KG1 (cell line): ENCODE results near the gene ETV3L.

ENCODE experiments used
- DNase-seq: peaks from one replicate; lab custom pipeline; 2025; lab: John Stamatoyannopoulos, UW

ETV3L gene

DNA sequence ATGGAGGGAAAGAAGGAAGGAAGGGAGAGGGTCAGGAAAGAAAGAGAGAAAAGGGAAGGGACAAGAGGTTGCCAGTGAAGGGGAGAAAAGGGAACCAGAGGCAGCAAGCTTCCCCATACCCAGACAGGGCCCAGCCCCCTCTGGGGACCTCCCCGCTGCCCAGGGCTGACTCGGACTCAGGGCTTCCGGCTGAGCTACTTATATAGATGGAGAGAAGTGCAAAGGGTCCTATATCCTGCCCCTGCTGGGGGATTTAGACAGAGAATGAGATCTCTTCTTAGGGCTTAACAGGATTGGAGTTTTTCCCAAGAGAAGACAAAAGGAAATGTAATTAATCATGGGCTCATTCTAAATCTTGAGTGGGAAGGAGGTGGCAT lies at the start of gene ETV3L:
Gene ETV3L, minus strand, starts transcription at position 176 of the 377 bp plus-strand sequence. CDS start 285 bp downstream, outside the sequence.
- no peak for DNase-seq

DNA sequence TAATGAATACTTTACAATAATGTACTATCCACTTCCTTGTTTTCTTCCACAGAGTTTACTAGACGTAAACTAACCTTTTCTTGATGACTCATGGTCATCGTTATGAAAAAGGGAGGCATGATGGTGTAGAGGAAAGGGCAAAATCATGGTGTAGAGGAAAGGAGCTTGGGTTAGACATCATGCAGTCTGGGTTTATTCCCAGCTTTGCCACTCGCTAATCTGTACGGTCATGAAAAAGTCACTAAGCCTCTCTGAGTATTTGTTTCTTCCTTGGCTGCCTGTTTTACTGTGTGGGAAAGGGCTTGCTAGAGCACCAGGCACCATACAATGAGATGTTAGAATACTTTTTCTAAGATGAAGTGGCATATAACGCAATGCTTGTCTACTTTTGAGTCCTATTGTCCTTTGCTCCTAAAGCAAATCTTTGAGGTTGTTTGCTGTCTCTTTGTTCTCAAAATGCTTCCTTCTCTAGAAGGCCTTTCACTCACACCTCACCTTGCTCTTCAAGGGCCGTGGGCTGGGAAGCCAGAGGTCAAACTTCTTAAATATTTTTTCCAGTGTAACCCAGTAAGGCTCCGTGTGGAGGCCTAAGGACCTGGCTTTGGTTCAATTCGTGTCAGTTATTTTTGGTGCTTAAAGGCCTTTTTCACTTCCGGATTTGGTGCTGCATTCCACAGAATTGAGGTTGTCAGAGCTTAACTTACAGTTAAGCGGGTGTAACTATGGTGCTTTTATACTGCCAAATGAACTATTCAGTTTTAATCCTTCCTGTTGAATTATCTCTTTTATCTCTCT lies 48.5 kb upstream of the ETV3L start:
- DNase-seq: no peak

DNA sequence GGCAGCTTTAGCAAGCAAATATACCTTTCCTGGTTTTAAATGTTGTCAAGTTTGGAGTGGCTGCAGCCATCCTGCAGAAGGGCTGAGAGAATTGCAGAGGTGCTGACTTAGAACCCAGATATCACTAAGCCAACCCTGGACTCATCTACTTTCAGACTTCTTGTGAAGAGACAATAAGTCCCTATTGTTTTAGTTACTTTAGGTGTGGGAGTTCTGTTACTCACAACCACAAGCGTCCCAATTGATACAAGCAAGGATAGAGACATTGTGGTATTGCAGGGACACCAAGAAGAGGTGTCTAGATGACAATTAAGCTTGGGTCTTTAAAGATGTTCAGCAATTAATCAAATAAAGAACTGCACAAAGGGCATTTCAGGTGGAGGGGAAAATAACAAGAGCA lies 47.4 kb upstream of the ETV3L start:
- DNase-seq: no peak

DNA sequence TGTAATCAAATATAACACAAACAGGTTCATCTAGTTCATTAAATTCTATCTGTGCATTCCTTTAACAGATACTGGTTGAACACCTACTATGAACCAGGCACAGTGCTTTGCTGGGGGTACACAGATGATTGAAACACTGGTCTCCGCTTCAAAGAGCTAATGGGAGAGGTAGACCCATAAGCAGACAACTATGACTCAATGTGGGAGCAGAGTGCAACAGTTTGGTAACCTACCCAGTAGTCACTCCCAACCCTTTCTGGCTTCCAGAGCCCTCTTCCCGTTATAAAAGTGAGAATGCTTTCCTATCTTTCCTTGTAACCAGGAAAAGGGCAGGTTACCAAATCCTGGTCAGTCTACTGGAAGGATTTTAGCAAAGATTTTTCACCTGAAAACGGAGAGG lies 46.6 kb upstream of the ETV3L start:
- no peak for DNase-seq

DNA sequence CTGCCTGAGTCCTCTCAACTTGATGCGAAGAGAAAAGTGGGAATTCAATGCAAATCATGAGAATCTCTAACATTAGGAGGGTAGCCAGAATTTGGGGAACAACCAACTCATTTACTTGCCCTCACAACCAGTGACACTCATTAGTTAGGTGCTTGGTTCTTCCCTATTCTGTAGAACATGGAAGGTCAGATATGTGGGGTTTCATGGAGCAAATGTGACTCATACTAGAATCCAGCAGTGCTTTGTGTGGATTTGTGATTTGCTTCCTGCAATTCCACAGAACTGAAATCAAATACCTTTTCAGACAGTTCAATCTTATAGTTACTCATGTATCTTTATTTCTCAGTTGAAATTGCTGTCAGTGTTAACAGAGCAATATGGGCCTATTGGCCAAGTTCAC lies 45.5 kb upstream of the ETV3L start:
- no peak for DNase-seq

DNA sequence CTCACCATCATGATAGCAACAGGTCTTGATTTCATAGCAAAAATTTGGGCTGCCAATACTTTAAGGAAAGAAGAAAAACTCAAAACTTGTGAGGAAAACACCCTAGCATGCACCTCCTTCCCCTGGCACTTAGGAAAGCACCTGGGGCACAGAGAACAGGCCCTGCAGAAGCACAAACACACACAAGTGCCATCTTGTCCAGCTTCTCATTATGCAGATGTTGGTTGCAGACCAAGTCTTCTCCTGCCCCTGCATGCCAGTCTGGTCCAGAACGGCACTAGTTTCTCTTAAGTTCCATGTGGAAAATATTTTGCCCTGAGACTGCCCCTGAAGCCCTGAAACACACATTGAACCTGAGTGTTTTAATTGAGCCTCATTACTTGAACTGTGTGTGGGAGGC lies 44.9 kb upstream of the ETV3L start:
- no peak for DNase-seq

DNA sequence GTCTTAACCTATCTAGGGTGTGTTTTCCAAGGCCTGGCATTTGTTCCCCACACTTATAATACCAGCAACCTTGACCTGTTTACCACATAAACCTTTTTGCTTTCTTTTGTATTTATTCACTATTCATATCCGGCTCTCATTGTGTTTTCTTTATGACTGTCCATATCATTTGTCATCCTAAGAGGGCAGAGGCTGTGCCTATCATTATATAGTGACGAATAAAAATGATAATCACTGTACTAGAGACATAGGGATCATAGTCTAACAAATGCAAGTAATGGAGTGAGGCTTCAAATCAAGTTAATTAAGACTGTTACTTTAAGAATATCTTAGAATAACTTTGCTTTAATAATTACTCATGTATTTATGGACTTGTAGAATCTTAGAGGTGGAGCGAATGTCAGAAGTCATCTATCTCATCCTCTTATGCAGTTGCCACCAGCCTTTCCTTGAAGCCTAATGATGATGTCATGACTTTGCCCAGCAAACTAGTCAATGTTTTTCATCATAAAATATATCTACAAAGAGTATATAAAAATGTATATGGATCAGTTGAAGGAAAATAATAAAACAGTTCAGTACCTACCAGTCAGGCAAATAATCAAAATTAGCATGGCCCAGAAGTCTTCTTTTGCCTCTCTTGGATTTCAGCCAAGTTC lies 43.3 kb upstream of the ETV3L start:
- no peak for DNase-seq

DNA sequence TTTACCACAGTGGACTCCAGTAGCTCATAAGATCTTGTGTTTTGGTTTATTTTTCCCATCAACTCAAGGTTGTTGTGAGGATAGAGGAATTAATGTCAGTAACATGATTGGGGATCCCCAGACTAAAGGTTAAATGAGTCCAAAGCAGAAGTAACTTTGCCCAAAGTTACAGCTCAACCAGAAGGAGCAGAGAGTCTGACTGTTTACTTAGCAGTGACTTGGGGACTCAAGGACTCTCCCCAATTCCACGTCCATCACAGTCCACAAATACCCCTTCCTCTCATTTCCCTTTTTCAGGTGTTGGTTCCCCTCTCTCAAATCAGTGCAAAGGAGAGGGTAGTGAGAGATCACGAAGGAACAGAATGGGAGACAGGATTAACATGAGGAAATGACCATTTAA lies 42.6 kb upstream of the ETV3L start:
- no peak for DNase-seq

DNA sequence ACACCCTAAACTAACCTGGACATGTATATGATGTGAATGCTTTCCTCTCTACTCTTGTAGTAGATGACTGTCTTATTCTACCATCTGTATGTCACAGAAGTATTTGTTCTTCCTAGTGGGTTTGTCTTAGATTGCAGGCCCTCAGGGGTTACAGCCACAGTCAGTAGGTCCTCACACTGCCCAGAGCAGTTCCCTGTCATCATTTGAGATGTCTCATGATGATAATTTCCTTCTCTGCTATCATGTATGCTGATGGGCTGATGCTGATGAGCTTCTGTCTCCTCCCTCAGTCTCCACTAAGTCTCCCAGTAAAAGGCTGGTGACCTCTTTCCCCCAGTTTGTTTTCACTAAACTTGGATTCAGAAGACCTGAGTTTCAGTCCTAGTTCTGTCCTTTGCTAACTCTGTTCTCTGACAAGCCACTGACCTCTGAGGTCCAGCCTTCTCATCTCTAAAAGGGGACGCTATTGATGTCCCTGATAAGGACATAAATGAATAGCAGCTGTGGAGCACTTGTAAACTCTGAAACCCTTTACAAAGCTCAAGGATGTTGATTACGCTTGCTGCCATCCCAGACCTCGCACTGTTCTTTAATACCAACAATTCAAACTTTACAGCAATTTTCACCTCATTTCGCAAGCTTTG lies 41.7 kb upstream of the ETV3L start:
- DNase-seq: no peak

DNA sequence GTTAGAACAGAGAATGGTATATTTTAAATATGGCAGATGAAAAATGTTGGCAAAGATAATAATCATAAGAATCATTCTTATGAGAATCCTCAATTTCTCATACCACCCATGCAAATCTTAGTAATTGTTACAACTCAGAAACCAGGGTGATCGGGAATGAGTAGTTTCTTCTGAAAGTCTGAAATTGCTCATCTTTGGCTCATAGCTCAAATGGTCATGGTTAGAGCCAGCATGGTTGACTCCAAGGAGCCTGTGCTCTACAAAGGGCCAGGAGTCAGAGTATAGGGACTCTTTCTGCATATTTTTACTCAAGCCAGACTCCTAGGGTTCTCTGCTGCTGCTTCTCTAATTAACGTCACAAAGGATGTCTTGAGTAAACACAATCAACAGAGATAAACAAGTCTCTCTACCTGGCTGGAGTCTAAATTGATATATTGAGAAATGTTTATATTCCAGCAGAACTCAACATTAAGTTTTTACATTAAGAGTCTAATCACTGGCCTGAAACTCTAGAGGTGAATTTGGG lies 40.5 kb upstream of the ETV3L start:
- no peak for DNase-seq

DNA sequence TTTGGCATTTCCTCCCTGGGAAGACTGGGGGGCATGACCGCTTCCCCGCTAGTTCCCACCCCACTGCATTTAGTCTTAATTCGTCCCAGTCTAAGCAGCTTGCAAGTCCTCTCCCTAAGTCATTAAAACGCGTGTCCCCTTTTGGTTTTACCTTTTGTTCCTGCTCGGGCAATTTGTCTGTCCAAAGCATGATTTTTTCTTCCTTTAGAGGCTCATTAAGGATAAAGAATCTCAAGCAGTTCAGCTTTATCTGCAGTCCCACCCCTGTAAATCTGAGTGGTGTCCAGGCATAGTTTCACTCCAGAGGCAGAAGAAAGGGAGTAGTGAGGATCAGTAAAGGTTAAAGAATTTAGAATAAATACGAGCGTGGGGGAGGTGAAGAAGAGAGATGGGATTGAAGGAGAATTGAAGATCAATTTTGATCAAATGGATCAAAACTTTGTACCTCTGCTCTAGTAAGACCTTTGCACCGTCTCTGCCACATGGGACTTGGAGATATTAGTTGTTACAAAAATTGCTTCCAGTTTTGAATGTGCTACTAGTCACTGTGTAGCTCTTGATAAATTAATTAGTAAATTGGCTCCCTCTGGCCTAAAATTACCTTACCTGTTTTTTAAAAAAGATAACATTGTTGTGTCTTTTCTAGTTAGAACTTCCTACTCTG lies 39.6 kb upstream of the ETV3L start:
- no peak for DNase-seq

DNA sequence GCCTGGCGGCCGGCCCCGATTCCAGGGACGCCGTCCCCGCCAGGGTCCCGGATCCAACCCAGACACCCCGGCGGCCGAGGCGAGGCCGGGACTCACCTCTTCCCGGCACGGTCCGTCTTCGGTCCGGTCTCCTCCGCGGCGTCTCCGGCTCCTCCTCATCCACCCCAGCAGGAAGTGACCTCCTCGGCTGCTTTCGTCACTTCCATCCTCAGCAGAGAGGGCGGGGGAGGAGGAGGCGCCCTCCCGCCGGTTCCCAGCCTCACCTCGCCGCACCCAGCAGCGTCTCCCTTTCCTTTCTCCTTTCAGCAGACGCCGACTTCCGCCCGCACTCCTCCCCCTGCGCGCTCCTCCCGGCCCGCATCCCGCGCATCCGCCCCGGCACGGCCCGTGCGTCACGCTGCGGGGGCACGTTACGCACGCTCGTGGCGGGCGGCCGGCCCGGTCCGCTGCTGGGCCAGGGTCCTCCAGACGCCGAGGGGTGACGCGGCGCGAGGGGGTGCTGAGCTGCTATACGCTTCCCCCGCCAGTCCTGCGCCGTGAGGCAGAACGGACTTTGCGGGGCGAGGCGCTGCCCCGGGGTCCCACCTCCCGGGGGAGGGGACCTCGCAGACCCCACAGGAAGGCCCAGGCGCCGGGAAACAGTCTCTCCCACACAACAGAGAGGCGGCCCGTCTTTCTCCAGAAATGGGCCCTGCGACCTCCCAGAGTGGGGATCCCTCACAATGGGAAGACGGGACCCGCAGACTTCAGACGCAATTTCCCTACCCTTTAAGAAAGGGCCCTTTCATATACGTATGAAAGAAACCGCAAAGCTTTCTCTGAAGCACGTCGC lies 38.8 kb upstream of the ETV3L start, which contains the start of gene ETV3:
Gene ETV3, minus strand, starts transcription at position 176 of the 832 bp plus-strand sequence. CDS start 2,043 bp downstream, outside the sequence.
- peak; percentile 75 for DNase-seq

DNA sequence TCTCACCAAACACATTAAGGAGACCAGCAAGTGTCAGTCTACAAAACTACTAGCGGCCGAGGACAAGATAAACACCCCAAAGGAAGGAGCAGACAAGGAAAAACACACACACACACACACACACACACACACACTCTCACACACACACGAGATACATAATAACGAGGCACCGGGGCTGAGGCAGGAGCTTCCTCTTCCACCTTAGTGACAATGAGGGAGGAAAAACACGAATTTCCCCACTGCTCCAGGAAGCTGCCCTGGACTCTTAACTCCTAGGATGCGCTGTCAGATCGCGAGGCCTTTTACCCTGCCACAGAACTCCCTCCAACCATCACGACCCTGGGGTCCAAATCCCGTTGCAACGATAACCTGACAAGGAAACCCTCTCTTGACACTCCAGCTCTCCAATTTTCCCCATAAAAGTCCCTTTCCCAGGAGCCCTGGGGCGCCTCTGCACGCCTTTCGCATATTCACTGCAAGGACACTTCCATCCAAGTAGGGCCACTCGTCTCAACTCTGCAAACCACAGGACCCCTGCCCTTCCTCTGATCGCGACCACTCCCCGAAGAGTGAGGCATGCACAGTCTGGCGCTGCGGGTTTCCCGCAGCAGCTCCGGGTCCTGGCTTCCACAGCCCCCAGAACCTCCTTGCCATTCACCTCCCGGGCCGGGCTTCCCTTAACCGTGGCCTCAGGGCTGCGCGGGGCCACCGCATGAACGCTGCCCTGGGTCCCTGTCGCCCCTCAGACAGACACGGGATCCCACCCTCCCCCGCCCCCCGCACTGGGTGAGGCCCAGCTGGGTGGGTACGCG lies 38.0 kb upstream of the ETV3L start:
- no peak for DNase-seq

DNA sequence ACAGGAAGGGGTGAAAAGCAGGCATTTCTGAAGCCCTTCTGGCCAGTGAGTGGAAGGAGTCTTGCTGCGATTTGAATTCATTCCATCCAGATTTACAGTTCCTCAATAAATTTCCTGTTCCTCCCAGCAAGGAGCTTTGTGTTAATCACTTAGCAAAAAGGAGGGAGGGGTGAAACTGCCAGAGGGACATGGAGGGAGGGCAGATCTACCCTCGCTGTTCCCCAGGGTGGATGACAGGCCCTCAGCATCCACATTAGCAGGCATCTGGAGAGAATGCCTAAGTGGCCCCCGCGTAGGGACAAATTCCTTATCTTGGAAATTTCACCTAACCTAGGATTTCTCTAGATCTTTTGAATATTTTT lies 37.4 kb upstream of the ETV3L start:
- DNase-seq: no peak

DNA sequence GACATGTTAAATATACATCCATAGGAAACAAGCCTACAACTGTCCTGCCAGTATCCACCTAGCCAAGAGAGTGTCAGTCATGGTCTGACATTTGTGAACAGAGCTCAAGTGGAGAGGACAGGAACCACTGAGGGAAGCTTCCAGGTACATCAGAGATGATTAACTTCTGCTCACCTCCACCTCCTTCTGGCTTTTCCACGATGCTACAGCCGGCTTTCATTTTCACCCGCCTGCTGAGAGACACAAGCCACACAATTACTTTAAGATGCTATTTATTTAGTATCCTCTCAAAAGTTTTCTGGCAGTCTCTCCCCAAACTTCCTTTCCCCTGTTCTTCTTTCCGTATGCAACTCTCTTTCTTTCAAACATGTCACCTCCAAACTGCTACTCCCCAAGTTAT lies 36.5 kb upstream of the ETV3L start:
- DNase-seq: no peak

DNA sequence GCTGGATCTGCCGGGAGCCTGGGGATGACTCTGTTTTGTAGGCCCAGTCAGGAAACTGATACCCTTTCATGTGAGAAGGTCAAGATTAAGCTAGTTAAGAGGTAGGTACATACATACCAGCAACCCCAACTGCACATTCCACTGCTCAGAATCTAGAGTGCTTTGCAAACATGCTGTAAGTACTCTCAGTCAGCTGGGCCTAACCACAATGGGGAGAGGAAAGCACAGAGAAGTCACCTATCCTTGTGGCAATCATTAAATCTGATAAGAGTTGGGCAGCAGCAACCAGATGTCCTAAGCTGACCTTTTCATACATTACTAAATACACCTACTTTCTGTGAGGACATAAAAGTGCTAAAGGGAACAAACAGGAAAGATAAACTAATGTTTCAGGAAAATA lies 36.0 kb upstream of the ETV3L start:
- no peak for DNase-seq

DNA sequence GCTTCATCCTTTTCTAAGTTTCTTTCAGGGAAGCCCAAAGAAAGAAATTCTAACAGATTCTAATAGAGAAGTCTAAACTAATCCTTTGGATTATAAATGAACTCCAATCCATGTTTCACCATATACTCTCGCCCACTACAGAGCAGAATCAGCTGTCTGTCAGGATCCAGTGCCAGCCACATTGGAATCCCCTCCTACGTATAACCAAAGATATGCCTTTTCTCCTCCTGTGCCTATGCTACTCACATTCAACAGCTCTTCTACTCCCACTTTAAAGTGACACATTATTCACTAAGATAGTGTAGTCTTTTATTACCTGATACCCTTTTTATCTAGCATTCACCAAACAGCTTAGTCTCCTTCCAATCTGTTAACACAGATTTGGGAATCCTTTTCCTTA lies 35.5 kb upstream of the ETV3L start:
- no peak for DNase-seq

DNA sequence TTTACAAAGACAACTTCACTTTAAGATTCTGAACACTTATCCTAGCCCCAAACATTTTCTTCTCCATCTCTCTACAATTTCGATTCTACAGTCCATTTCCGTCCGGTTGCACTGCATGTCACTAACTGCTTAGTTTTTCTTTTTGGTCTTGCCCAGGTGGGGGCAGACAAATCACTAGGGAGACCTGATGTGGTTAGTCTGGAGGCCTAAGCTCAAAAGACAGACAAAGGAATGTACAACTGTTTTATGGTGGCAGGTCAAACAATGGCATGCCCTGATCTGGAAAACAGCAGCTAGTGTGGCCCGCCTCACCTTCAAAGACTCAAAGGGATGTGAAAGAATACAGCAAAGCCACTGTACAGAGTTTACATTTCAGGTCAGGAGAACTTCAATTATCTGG lies 34.8 kb upstream of the ETV3L start:
- no peak for DNase-seq

DNA sequence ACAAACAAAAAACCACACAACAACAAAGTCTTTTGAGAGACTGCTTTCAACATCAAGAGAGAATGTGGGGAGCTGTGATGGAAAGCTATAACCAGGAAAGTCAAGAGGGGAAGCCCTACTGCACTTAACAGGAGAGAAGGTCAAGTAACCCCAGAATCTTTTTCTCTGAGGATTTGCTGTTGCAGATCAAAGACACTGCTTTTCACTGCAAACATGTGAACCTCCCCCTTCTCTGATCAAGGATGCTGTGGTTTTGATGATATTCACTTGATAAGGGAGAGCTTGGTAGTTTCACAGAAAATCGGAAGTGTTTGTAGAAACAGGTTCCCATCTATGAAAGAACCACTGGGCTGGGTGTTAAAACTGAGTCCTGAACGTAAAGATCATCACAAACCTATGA lies 33.8 kb upstream of the ETV3L start:
- DNase-seq: no peak

DNA sequence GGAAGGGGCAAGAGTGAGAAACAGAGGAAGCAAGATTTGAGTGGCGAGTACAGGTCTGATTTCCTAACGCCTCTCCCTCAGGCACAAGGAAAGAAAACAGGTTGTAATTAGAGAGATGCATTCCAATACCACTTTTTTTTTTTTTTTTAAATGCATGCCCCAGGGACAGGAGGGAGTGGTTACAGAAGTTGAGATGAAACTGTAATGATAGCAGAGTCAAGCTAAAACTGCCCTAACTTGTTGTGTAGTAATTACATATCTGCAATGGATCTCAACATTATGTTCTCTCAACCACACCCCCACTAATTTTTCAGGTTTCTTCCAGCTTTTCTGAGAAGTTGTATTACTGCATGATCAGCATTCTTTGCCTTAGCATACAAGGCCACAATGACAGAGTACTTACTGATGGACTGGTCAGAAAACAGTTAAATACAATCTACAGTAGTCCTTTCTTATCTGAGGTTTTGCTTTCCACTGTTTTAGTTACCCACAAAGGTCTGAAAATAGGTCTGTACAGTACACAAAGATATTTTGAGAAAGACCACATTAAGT lies 33.1 kb upstream of the ETV3L start:
- DNase-seq: no peak
